ENCODE measurements around the gene PLA2G12B. TPM values are rescaled to one million over a fixed set of nuclear protein-coding genes. Genes with fewer than 3 reads are reported as not detected.
"Not testable (repeated sequence)": the region's sequence is repeated elsewhere in the genome, so short reads cannot be mapped to it uniquely, and the experiment has no call there.

Gene PLA2G12B
- not detected for total RNA-seq

DNA sequence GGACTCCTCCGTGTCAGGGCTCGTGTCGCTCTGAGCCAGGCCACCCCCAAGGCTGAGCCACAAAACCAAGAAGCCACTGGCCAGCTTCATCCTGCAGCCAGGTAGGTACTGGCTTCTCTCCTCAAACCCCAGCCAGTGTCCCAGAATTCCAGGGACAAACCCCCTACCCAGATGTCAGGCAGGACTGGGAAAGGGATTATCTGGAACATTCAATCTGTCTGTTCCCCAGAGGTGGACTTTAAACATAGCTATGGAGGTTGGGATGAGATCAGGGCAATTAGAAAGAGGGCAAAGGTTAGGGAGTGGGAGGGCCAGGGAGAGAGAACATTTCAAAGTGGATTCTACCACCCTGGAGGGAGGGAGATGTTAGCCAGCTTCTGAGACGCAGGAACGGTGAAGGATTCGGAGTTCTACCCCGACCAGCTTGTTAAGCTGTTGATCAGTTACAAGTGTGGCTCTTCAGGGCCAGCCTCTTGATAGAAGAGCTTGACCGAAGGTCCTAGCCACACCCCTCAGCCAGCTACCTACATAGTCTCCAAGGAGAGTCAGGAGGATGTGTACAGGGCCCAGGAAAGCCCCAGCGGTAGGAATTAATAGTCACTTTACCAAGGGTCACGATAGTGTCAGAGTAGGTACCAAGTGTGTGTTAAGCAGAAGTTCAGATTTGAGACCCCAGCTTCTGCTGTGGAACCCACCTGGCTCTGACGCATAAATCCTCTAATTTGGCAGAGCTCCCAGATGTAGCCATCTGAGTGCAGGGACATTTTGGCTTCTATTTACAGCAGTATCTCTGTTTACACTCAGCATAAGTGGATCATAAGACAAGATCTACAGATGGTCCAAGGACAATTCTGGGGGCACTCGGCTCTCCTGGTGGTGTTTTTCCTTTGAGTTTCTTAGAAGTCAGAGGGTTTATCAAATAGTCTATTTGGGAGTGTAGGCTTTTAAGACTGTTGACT is at the start of gene PLA2G12B:
Gene PLA2G12B, minus strand, starts transcription at position 211 of the 959 bp plus-strand sequence. Its CDS starts 121 bp downstream, at position 90.
- no peak for DNase-seq (ENCODE audit: low spot score)

- DNase-seq (ENCODE audit: low spot score): no peak
Measured at GRCh38 chr10:73003822-73004221, 49.2 kb upstream of the PLA2G12B start.

DNA sequence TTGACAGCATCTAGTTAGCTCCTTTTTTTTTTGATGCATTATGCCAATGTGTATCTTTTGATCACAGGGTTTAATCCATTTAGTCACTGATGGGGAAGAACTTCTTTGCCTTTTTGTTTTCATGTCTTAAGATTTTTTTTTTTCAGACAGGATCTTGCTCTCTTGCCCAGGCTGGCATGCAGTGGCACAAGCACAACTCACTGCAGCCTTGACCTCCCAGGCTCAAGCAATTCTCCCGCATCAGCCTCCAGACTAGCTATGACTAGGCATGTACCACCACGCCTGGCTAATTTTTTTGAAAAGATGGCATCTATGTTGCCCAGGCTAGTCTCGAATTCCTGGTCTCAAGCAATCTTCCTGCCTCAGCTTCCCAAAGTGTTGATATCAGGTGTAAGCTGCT is 46.4 kb upstream of the PLA2G12B start:
- DNase-seq (ENCODE audit: low spot score): no peak

- no peak for DNase-seq (ENCODE audit: low spot score)
Measured at GRCh38 chr10:72997099-72997498, 42.5 kb upstream of the PLA2G12B start.

- DNase-seq (ENCODE audit: low spot score): not testable (repeated sequence)
Measured at GRCh38 chr10:72995459-72995858, 40.9 kb upstream of the PLA2G12B start.

DNA sequence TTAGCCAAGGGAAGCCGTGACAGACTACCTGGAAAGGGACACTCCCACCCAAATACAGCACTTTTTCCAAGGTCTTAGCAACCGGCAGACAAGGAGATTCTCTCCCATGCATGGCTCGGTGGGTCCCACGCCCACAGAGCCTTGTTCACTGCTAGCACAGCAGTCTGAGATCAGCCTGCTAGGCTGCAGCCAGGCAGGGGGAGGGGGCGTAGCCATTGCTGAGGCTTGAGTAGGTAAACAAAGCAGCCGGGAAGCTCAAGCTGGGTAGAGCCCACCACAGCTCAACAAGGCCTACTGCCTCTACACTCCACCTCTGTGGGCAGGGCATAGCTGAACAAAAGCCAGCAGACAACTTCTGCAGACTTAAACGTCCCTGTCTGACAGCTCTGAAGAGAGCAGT is 35.2 kb upstream of the PLA2G12B start:
- DNase-seq (ENCODE audit: low spot score): not testable (repeated sequence)

- not testable (repeated sequence) for DNase-seq (ENCODE audit: low spot score)
Measured at GRCh38 chr10:72984618-72985017, 30.0 kb upstream of the PLA2G12B start.

DNA sequence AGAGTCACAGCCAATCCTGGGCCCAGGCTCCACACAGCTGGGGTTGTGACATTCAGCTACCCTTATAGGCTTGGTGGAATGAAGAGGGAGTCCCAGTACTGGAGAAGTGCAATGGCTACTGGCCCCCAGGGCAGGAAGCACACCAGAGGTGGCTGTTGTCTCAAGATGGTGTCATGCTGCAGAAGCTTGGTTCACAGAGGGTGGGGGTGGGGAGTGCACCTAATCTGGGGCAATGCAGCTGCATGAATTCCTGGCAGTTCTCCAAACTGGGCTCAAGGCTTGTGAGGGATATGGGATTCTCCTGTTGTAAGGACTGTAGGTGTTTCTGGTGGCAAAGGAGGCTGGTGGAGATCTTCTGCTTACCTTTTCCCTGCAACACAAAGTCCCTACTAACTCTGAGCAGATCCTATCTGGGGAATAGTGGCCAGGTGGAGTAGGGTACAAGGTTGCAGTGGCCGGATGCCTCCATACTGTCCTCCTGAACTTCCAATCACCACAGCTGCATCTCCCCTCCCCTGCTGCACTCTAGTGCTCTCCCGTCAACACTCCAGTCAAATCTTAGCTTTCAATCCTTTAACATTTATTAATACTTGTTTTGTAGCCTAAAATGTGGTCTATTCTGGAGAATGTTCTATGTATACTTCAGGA is 27.4 kb upstream of the PLA2G12B start:
- DNase-seq (ENCODE audit: low spot score): no peak

- DNase-seq (ENCODE audit: low spot score): no peak
Measured at GRCh38 chr10:72981028-72981881, 26.6 kb upstream of the PLA2G12B start.

DNA sequence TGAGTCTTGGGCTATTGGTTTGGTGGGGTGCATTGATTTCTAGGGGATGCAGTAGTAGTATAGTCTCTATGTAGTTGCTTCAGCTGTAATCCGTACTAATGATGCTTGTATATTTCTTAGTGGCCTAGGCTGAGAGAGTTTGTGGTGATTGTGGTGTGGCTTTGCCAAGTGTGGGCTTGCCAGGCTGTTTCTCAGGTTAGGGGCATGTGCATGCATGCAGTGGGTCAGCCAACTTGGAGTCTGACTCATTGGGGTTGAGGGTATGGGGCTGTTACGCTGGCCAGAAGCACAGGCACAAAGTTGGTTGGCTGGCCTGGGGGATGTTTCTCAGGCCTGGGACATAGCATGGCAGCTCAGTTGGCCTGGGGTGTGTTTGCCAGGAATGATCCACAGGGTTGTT is 25.7 kb upstream of the PLA2G12B start:
- DNase-seq (ENCODE audit: low spot score): no peak

DNA sequence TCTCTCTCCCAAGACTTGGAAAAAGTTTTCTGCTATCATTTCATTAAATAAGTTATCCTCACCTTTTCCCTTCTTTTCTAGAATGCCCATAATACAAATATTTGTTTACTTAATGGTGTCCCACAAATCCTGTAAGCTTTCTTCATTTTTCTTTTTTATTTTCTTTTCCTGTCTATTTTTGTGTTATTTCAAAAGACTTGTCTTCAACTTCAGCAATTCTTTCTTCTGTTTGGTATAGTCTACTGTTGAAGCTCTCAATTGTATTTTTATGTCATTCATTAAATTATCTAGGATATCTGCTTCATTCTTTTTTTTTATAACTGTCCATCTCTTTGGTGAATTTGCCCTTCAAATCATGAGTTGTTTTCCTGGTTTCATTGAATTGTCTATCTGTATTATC is 25.1 kb upstream of the PLA2G12B start:
- no peak for DNase-seq (ENCODE audit: low spot score)

- DNase-seq (ENCODE audit: low spot score): no peak
Measured at GRCh38 chr10:72976886-72977285, 22.3 kb upstream of the PLA2G12B start.

DNA sequence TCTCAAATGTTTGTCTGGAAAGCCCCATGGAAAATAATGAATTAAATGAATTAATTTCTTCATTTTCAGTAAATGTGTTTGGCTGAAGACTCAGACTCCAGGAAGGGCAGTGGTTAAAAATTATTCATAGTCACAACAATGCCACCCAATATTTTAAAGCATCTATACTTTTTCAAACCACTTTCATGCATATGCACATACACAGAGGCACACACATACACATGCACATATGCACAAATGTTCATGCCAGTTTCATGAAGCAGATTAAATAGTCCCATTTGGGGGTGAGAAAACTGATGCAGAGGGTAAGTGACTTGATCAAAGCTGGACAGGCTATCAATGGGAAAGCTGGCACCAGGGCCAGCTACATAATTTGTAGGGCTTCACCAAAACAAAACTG is 1.4 kb upstream of the PLA2G12B start:
- no peak for DNase-seq (ENCODE audit: low spot score)

- no peak for DNase-seq (ENCODE audit: low spot score)
Measured at GRCh38 chr10:72954230-72954595, 393 bp downstream of the PLA2G12B start.

DNA sequence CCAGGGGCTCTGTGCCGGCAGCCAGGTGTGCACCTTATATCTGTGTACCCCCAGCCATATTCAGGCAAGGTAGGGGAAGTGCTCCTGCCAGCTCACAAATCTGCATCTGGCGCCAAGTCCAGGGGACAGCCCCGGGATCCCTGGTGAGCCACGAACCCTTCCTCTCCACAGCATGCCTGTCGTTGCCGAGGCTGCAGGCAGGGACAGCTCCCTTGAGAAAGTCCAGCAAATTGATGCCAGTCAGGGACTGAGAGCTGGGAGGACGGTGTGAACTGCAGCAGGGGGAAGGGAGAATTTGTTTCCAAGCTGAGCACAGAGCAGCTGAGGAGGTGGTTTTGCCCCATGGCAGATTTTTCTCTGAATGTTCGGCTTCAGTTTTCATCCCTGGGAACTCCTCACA is 919 bp downstream of the PLA2G12B start:
- DNase-seq (ENCODE audit: low spot score): no peak

DNA sequence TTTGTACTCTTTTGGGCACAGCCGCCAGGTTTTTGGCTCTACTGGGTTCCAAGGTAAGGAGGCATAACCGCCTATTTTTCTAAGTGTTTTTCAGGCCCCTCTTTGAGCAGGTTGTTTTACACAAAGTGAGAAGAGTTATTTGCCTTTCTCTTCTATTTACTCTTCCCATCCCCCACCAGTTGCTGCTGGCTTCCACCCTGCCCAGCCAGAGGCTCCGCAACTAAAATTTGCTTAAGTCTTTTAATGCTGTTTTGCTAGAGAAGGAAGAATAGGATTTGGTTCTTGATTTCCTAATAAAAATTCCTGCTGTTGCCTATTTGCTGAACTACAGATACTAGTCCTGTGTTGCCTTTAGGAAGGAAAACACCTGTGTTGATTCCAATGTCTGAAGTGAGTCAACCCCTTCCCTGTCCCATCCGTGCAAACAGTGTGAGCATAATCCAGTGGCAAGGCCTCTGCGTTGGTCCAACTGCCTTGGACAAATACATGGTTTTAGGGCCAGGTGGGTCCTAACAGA is 1.9 kb downstream of the PLA2G12B start:
- DNase-seq (ENCODE audit: low spot score): no peak

DNA sequence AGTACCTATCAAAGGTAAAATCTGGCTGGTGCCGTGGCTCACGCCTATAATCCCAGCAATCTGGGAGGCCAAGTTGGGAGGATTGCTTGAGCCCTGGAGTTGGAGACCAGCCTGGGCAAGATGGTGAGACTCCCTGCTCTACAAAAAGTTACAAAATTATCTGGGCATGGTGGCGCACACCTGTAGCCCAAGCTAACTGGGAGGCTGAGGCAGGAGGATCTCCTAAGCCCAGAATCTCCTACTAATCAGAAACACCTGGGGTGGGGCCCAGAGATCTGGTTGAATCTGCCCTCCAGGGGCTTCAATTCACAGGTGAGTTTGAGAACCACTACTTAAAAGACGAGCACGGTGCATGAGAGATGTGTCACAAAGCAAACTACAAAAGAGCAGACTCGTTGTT is 2.4 kb downstream of the PLA2G12B start:
- no peak for DNase-seq (ENCODE audit: low spot score)

DNA sequence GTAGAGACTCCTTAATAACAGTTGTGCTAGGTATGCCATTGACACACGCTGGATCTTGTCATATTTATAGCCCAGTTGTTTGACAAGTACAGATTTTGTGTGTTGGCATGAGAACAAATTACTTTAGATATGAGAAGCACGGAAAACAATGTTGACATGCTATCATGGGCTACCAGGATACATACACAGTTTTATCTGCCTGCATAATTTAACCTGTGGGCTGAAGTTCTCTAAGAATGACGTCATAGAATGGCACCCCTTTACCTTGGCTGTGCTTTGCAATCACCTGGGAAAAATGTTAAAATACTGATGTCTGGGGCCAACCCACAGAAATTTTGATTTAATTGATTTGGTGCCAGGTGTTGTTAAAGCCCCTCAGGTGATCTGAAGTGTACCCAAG is 2.8 kb downstream of the PLA2G12B start:
- DNase-seq (ENCODE audit: low spot score): no peak

DNA sequence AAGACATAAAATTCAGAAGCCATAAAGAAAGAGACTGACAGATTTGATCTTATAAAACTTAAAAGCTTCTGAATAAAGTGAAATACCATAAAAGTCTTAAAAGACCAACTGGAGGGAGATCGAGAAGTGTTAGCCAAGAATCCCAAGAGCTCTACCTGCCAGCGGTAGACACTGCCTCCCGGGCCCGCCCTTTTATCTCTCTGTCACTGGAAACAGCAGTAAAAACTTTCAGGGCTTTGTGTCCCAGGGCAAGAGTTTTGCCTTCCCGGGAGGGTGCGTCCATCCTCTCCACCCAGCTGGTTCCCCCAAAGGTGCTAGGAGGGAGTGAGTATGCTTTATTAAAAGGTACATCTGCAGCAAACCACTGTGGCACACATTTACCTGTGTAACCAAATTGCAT is 5.8 kb downstream of the PLA2G12B start:
- no peak for DNase-seq (ENCODE audit: low spot score)

DNA sequence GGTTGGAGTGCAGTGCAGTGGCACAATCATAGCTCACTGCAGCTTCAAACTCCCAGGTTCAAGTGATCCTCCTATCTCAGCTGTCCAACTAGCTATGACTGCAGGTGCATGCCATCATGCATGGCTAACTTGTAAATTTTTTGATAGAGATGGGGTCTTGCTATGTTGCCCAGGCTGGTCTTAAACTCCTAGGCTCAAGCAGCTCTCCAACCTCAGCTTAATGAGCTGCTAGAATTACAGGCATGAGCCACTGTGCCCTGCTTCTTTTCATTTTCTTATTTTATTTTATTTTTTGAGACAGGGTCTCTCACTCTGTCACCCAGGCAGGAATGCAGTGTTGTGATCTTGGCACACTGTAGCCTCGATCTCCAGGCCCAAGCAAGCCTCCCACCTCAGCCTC is 7.6 kb downstream of the PLA2G12B start:
- no peak for DNase-seq (ENCODE audit: low spot score)

- DNase-seq (ENCODE audit: low spot score): no peak
Measured at GRCh38 chr10:72943498-72944234, 10.9 kb downstream of the PLA2G12B start.
